ENCODE measurements around the gene TEDC2. TPM values are rescaled to one million over a fixed set of nuclear protein-coding genes. Genes with fewer than 3 reads are reported as not detected.
A peak's percentile ranks its signal among the peaks of the same experiment; 100 is the strongest.

The TEDC2 gene
- total and polyA plus RNA-seq, 10 of the 15 experiments (the other 5 are each of a cell fraction or from before 2014, with no cell fraction given): 0.23 to 47.9 (median 19.1) TPM

DNA sequence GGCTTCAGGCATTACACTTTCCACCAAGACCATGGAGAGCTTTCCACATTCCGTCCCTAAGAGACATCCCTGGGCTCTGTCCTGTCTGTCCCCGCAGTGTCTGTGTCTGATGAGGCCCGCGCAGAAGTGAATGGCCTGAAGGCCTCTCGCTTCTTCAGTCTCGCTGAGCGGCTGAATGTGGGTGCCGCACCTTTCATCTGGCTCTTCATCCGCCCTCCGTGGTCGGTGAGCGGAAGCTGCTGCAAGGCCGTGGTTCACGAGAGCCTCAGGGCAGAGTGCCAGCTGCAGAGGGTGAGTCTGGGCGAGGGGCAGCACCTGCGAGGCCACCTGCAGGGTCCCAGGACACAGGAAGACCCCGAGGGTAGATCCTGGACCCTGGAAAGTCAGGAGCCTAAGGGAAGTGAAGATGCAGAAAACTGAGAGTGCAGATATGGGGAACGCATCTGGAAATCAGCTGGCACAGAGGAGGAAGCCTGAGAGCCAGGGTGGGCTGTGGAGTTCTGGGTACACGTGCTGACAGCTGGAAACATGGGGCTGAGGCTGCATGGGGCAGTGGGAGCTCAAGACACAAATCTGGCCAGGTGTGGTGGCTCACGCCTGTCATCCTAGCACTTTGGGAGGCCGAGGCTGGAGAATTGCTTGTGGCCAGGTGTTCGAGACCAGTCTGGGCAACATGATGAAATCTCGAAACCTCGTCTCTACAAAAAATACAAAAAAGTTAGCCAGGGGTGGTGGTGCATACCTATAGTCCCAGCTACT lies 22.7 kb upstream of the TEDC2 start:
- no peak overlapping the region for H3K9ac ChIP-seq (ENCODE audit: control insufficient read depth, insufficient read depth, low read length)
- DNase-seq (ENCODE audit: low read depth, low spot score): no peak
- ATAC-seq: no peak

GRCh38 chr16:2438121-2438520 lies 21.8 kb upstream of the TEDC2 start:
- Histone ChIP-seq H3K79me2 (ENCODE audit: control insufficient read depth, insufficient read depth, low read length) (no peaks in the 10 kb centered on the region), H3K36me3 (ENCODE audit: control insufficient read depth in 2 of 2, insufficient read depth in 2 of 2, low read length in 1 of 2) (peaks cover 30 to 33% of the 10 kb centered on the region in 2 experiments), H3K4me3 (no peak overlapping the region), H3K4me1 (ENCODE audit: control insufficient read depth, insufficient read depth, low read length) (peaks cover 12% of the 10 kb centered on the region), H3K4me2 (ENCODE audit: control insufficient read depth, insufficient read depth) (no peak overlapping the region), H3K9ac (ENCODE audit: control insufficient read depth, insufficient read depth, low read length) (no peak overlapping the region), H3K27ac (ENCODE audit: control insufficient read depth, insufficient read depth) (no peak overlapping the region), H4K20me1 (ENCODE audit: control insufficient read depth, insufficient read depth) (no peaks in the 10 kb centered on the region), H3K27me3 (replicated peaks in 1 of 2; ENCODE audit: control insufficient read depth in 2 of 2, insufficient read depth in 2 of 2, low read length in 1 of 2) (no peaks in the 10 kb centered on the region), H3K9me3 (replicated peaks; ENCODE audit: control insufficient read depth, insufficient read depth, low read length) (no peaks in the 10 kb centered on the region), H2AFZ (ENCODE audit: control insufficient read depth, low read depth, low read length) (no peak overlapping the region)
- ChIA-PET RAD21 (ENCODE audit: unreplicated experiment) (no interaction called here), SMC1A (ENCODE audit: uncharacterized antibody, unreplicated experiment) (no interaction called here), POLR2A (interaction anchor here (0.7 kb wide), 1 partner anchor 32 kb away, joined by 4 read pairs; no protein-coding TSS in a partner anchor), CTCF (no interaction called here)
- in situ Hi-C loops (cut with MboI): no loop called here
- intact Hi-C loops (cut with micrococcal nuclease; ENCODE audit: unreplicated experiment): no loop called here
- no peak for FAIRE-seq
- no TSS peak for BruUV-seq (replicated peaks)
- no peak for DNase-seq (ENCODE audit: low read depth, low spot score)
- no peak for ATAC-seq
- WGBS (ENCODE audit: insufficient coverage, insufficient replicate concordance, low lambda C conversion rate, missing lambda C conversion rate): 93% methylated on average over 14 of the region's 14 CpGs
- TF ChIP-seq, protein P1, sequence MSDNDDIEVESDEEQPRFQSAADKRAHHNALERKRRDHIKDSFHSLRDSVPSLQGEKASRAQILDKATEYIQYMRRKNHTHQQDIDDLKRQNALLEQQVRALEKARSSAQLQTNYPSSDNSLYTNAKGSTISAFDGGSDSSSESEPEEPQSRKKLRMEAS (IDR thresholded peaks at IDR 0.05; ENCODE audit: low read depth, low read length): no peak
- no peak for TF ChIP-seq BHLHE40 (IDR thresholded peaks at IDR 0.05; ENCODE audit: borderline replicate concordance in 1 of 2, low read depth in 2 of 2, low read length in 1 of 2)
- no peak for TF ChIP-seq E4F1 (IDR thresholded peaks at IDR 0.05; ENCODE audit: borderline replicate concordance, partially characterized antibody)
- TF ChIP-seq SIN3A (IDR thresholded peaks at IDR 0.05; ENCODE audit: low read depth, low read length): no peak
- TF ChIP-seq IRF4 (IDR thresholded peaks at IDR 0.05; ENCODE audit: low read depth, low read length): no peak
- no peak for TF ChIP-seq TCF3 (IDR thresholded peaks at IDR 0.05; ENCODE audit: borderline replicate concordance, insufficient read depth, low read depth, low read length)
- no peak for TF ChIP-seq HSF1 (IDR thresholded peaks at IDR 0.05; ENCODE audit: low read depth, low read length)
- TF ChIP-seq PKNOX1 (IDR thresholded peaks at IDR 0.05): no peak

More for the DNA sequence above, 22.7 kb upstream of the TEDC2 start:
- Histone ChIP-seq H3K9me3 (replicated peaks; ENCODE audit: control insufficient read depth, insufficient read depth, low read length) (no peaks in the 10 kb centered on the region), H2AFZ (ENCODE audit: control insufficient read depth, low read depth, low read length) (no peak overlapping the region), H3K4me1 (ENCODE audit: control insufficient read depth, insufficient read depth, low read length) (peaks cover 12% of the 10 kb centered on the region), H3K27me3 (replicated peaks in 1 of 2; ENCODE audit: control insufficient read depth in 2 of 2, insufficient read depth in 2 of 2, low read length in 1 of 2) (no peaks in the 10 kb centered on the region), H3K27ac (ENCODE audit: control insufficient read depth, insufficient read depth) (no peak overlapping the region), H3K36me3 (ENCODE audit: control insufficient read depth in 2 of 2, insufficient read depth in 2 of 2, low read length in 1 of 2) (peaks cover 37 to 42% of the 10 kb centered on the region in 2 experiments), H4K20me1 (ENCODE audit: control insufficient read depth, insufficient read depth) (no peaks in the 10 kb centered on the region), H3K4me2 (ENCODE audit: control insufficient read depth, insufficient read depth) (no peak overlapping the region), H3K79me2 (ENCODE audit: control insufficient read depth, insufficient read depth, low read length) (peaks cover 6% of the 10 kb centered on the region), H3K4me3 (no peak overlapping the region)
- BruUV-seq (replicated peaks): no TSS peak
- TF ChIP-seq POLR2A (IDR thresholded peaks at IDR 0.05; ENCODE audit: low read depth, low read length): 0 out of 2 replicates have a peak, but pooled peaks have one; percentile 1
- TF ChIP-seq TBL1XR1 (IDR thresholded peaks at IDR 0.05; ENCODE audit: low read depth, low read length): no peak
- FAIRE-seq: no peak
- intact Hi-C loops (cut with micrococcal nuclease; ENCODE audit: unreplicated experiment): no loop called here
- CTCF ChIA-PET: no interaction called here
- POLR2A ChIA-PET: no interaction called here
- in situ Hi-C loops (cut with MboI): no loop called here
- SMC1A ChIA-PET (ENCODE audit: uncharacterized antibody, unreplicated experiment): no interaction called here
- RAD21 ChIA-PET (ENCODE audit: unreplicated experiment): no interaction called here
- WGBS (ENCODE audit: insufficient coverage, insufficient replicate concordance, low lambda C conversion rate, missing lambda C conversion rate): 97% methylated on average over 24 of the region's 24 CpGs

Measured in GM12878 (cell line).